Heart right ventricle (tissue), 16 donors: ENCODE data around the gene NELFCD. TPM values are rescaled to one million over a fixed set of nuclear protein-coding genes. Genes with fewer than 3 reads are reported as not detected.

Experiments used
- ATAC-seq, 8 donors: fragments of 200-7000 bp; cut with Tn5 transposase; one replicate each; pipeline ENCODE4 v1.9.1; 2020; ENCODE audit warnings: mild to moderate bottlenecking in 8 of 8, moderate library complexity in 8 of 8, moderate number of reproducible peaks in 1 of 8
- DNase-seq, 2 donors: peaks; one replicate each; pipeline ENCODE4 v3.0.0-alpha.2; 2020
- H3K27ac ChIP-seq, 10 donors: fragments of 200-600 bp; sonication (generic) in 2 of 10; one replicate each; pipeline versions ENCODE4 v1.5.0 to v1.8.0; 2020 to 2022; ENCODE audit warnings: mild to moderate bottlenecking in 3 of 10
- H3K27me3 ChIP-seq, 7 donors: fragments of 200-600 bp; one replicate each; pipeline ENCODE4 v1.8.0; 2021 to 2022; ENCODE audit warnings: mild to moderate bottlenecking in 2 of 7
- H3K36me3 ChIP-seq, 9 donors: fragments of 200-600 bp; sonication (generic) in 1 of 9; one replicate each; pipeline versions ENCODE4 v1.5.0 to v1.8.0; 2020 to 2022; ENCODE audit warnings: mild to moderate bottlenecking in 2 of 9
- H3K4me1 ChIP-seq, 9 donors: fragments of 200-600 bp; sonication (generic) in 1 of 9; one replicate each; pipeline versions ENCODE4 v1.5.0 to v1.8.0; 2020 to 2022; ENCODE audit warnings: mild to moderate bottlenecking in 4 of 9
- H3K4me3 ChIP-seq, 10 donors: fragments of 200-600 bp; sonication (generic) in 2 of 10; one replicate each; pipeline versions ENCODE4 v1.5.0 to v1.8.0; 2020 to 2022; ENCODE audit warnings: mild to moderate bottlenecking in 7 of 10, moderate library complexity in 2 of 10
- H3K9me3 ChIP-seq, 11 donors: fragments of 200-600 bp in 10 of 11; sonication (generic) in 2 of 11; one replicate each; pipeline versions ENCODE4 v1.5.0 to v1.8.0; 2013 to 2022; ENCODE audit warnings: mild to moderate bottlenecking in 2 of 11, control low read depth in 1 of 11, moderate library complexity in 1 of 11
- CTCF ChIP-seq, 9 donors: fragments of 200-600 bp; sonication (generic) in 2 of 9; IDR thresholded peaks; one replicate each; pipeline versions ENCODE4 v1.5.0 to v1.8.0; 2021 to 2022; ENCODE audit warnings: antibody characterized with exemption in 9 of 9, mild to moderate bottlenecking in 5 of 9, moderate library complexity in 1 of 9
- WGBS, 2 donors: extraction: QIAGEN DNeasy Blood & Tissue Kit; methylation state at CpG; one replicate each; pipeline ENCODE4 v1.1.7; 2013; ENCODE audit warnings: inconsistent platforms in 1 of 2; 5-methylcytosine and 5-hydroxymethylcytosine counted together
- intact Hi-C, 10 donors: fragments of 100-400 bp; cut with DNase I; formaldehyde crosslinking; loops; one replicate each; pipeline versions ENCODE4 v1.11.1 to v1.14.2; 2022
- polyA plus RNA-seq, 2 donors: library from polyadenylated mRNA; stranded (reverse); fragments of 200-250 nt; gene quantifications; one replicate each; pipeline ENCODE4 v1.2.3, GENCODE V29; 2013
- total RNA-seq, 10 donors: library from RNA; stranded (reverse); fragmentation: NEBNext Ultra II Directional in 3 of 10; extraction: Animal tissue kit (Norgen Biotek cat#: 25700) in 3 of 10; gene quantifications; one replicate each; pipeline versions ENCODE4 v1.2.1 to v1.2.4, GENCODE V29; 2021 to 2023
- donor health status: Arrhythmogenic right ventricular cardiomyopathy.
- donor health status: ischemic (EF 13 %, LVEDD 7.1; RV severe dilation, severe dysfunction).
- donor health status: healthy with polysubstance abuse.
- donor health status: DM: no; HTN: yes; CAD: no.
- donor health status: DM: no; HTN: no; CAD: no.
- donor health status: ischemic (EF 25% LVEDD 6.9; RV normal size, moderate dysfunction).
- donor health status: ischemic (EF 25% LVEDD 5.7; RV mildly dilated, moderate dysfunction).
- donor health status: healthy.
- donor health status: DM: yes; HTN: yes; CAD: no.
- donor health status: Ischemic cardiomyopathy.
- donor health status: ischemic (EF 35%, LVEDD 5.7; RV mildly dilated, moderate dysfunction).
- donor health status: nonischemic (EF 11% LVEDD 7.7; RV severe dilation, severe dysfunction).
- donor health status: DM: yes; HTN: yes; CAD: no.
- donor health status: PGD.
- donor health status: ischemic (EF 29% LVEDD 5.4; RV normal size, mild dysfunction).
- donor health status: nonischemic (EF 23%, LVEDD 6.1; RV moderate dilation, normal function).

The NELFCD gene
- total and polyA plus RNA-seq, 12 donors, result 22.8 to 48.1 (median 31.1) TPM

GRCh38 chr20:59025086-59025485 lies 44.0 kb downstream of the NELFCD start:
- Histone ChIP-seq H3K4me1 (peaks cover 5 to 49% (median 35%) of the 10 kb centered on the region in 9 donors), H3K27ac (peak overlapping the region in 1 of 10 donors; percentile 15), H3K27me3 (no peaks in the 10 kb centered on the region), H3K4me3 (no peak overlapping the region), H3K36me3 (peaks cover 0 to 92% (median 50%) of the 10 kb centered on the region in 9 donors), H3K9me3 (no peaks in the 10 kb centered on the region)
- DNase-seq (no peak), ATAC-seq (peak in 2 of 8 donors; percentile 17 to 51)
- TF ChIP-seq CTCF (IDR thresholded peaks at IDR 0.05), result no peak
- intact Hi-C loops, result no loop called here
- WGBS, 2 donors, result 49 to 58% methylated on average over 2 of the region's 2 CpGs

- H3K4me1 ChIP-seq, result peaks cover 5 to 53% (median 39%) of the 10 kb centered on the region in 9 donors
- no peak for ATAC-seq
- H3K4me3 ChIP-seq, result no peak overlapping the region
- TF ChIP-seq CTCF (IDR thresholded peaks at IDR 0.05), result no peak
- H3K27ac ChIP-seq, result peak overlapping the region in 1 of 10 donors; percentile 15
- 91 to 96% methylated on average over 4 of the region's 4 CpGs for WGBS, 2 donors
- DNase-seq, result no peak
- no peaks in the 10 kb centered on the region for H3K27me3 ChIP-seq
- H3K36me3 ChIP-seq, result peaks cover 0 to 96% (median 53%) of the 10 kb centered on the region in 9 donors
- intact Hi-C loops, result no loop called here
- H3K9me3 ChIP-seq, result no peaks in the 10 kb centered on the region
Measured at GRCh38 chr20:59025511-59025910, 44.5 kb downstream of the NELFCD start.

- Histone ChIP-seq H3K27me3 (no peaks in the 10 kb centered on the region), H3K4me3 (no peak overlapping the region), H3K36me3 (peaks cover 0 to 89% (median 50%) of the 10 kb centered on the region in 9 donors), H3K4me1 (peaks cover 12 to 67% (median 51%) of the 10 kb centered on the region in 9 donors), H3K9me3 (no peaks in the 10 kb centered on the region), H3K27ac (peak overlapping the region in 1 of 10 donors; percentile 52)
- DNase-seq, result no peak
- no peak for TF ChIP-seq CTCF (IDR thresholded peaks at IDR 0.05)
- ATAC-seq, result no peak
- intact Hi-C loops, result no loop called here
- WGBS, 2 donors, result 81 to 86% methylated on average over 5 of the region's 5 CpGs
Measured at GRCh38 chr20:59026904-59027740, 46.1 kb downstream of the NELFCD start.

GRCh38 chr20:59027741-59028320 lies 46.8 kb downstream of the NELFCD start:
- Histone ChIP-seq H3K27ac (peak overlapping the region in 1 of 10 donors; percentile 52), H3K4me1 (peaks cover 14 to 70% (median 53%) of the 10 kb centered on the region in 9 donors), H3K9me3 (no peaks in the 10 kb centered on the region), H3K27me3 (no peaks in the 10 kb centered on the region), H3K36me3 (peaks cover 0 to 82% (median 44%) of the 10 kb centered on the region in 9 donors), H3K4me3 (no peak overlapping the region)
- 67 to 74% methylated on average over 8 of the region's 8 CpGs for WGBS, 2 donors
- TF ChIP-seq CTCF (IDR thresholded peaks at IDR 0.05), result no peak
- ATAC-seq (no peak), DNase-seq (no peak)
- intact Hi-C loops, result no loop called here
